Heart left ventricle (tissue), 16 donors: Measurements from ENCODE around the gene NFASC. TPM values are rescaled to one million over a fixed set of nuclear protein-coding genes. Genes with fewer than 3 reads are reported as not detected.

Experiments used
- ATAC-seq, 4 donors: fragments of 200-7000 bp; cut with Tn5 transposase; one replicate each; pipeline ENCODE4 v1.9.1; 2020 to 2022; ENCODE audit warnings: moderate library complexity in 4 of 4, mild to moderate bottlenecking in 3 of 4, moderate number of reproducible peaks in 1 of 4
- DNase-seq, 5 donors: peaks; one replicate each; pipeline ENCODE4 v3.0.0-alpha.2; 2020
- H3K27ac ChIP-seq, 12 donors: fragments of 200-600 bp; sonication (generic) in 4 of 12; one replicate each; pipeline versions ENCODE4 v1.5.0 to v1.8.0; 2016 to 2022; ENCODE audit warnings: mild to moderate bottlenecking in 2 of 12
- H3K27me3 ChIP-seq, 9 donors: fragments of 200-600 bp; sonication (generic) in 2 of 9; one replicate each; pipeline versions ENCODE4 v1.5.1 to v1.8.0; 2016 to 2022; ENCODE audit warnings: mild to moderate bottlenecking in 3 of 9
- H3K36me3 ChIP-seq, 9 donors: fragments of 200-600 bp; sonication (generic) in 2 of 9; one replicate each; pipeline versions ENCODE4 v1.5.0 to v1.8.0; 2018 to 2022; ENCODE audit warnings: mild to moderate bottlenecking in 2 of 9
- H3K4me1 ChIP-seq, 12 donors: fragments of 200-600 bp; sonication (generic) in 4 of 12; one replicate each; pipeline versions ENCODE4 v1.5.0 to v1.8.0; 2016 to 2022; ENCODE audit warnings: mild to moderate bottlenecking in 3 of 12
- H3K4me3 ChIP-seq, 12 donors: fragments of 200-600 bp; sonication (generic) in 4 of 12; one replicate each; pipeline versions ENCODE4 v1.5.0 to v1.8.0; 2017 to 2022; ENCODE audit warnings: mild to moderate bottlenecking in 9 of 12, moderate library complexity in 4 of 12
- H3K9me3 ChIP-seq, 12 donors: fragments of 200-600 bp; sonication (generic) in 4 of 12; one replicate each; pipeline versions ENCODE4 v1.5.0 to v1.8.0; 2016 to 2022; ENCODE audit warnings: mild to moderate bottlenecking in 1 of 12
- POLR2A ChIP-seq, 2 donors: fragments of 450-650 bp; IDR thresholded peaks; one replicate each; pipeline ENCODE4 v1.6.1; 2017; ENCODE audit warnings: antibody characterized with exemption in 2 of 2, mild to moderate bottlenecking in 2 of 2, moderate library complexity in 2 of 2
- WGBS, 4 donors: extraction: QIAGEN DNeasy Blood & Tissue Kit in 2 of 4; methylation state at CpG; one replicate each; pipeline versions ENCODE4 v1.1.5 to v1.1.7; 2013 to 2018; 5-methylcytosine and 5-hydroxymethylcytosine counted together
- intact Hi-C, 10 donors: fragments of 100-400 bp; cut with DNase I; formaldehyde crosslinking; loops; one replicate each; pipeline versions ENCODE4 v1.11.1 to v1.14.2; 2022
- long read RNA-seq, 3 donors: library from polyadenylated mRNA; unstranded; transcript quantifications; one replicate each; pipeline ENCODE4 v2.0.0, GENCODE V29; 2020 to 2021
- polyA plus RNA-seq, 2 donors: library from polyadenylated mRNA; stranded (reverse); fragments of 200-250 nt; gene quantifications; one replicate each; pipeline ENCODE4 v1.2.3, GENCODE V29; 2013
- total RNA-seq, 9 donors: library from RNA; depleted of rRNA in 2 of 9; stranded (reverse); fragments of >200 nt in 2 of 9; fragmentation: NEBNext Ultra II Directional in 3 of 9; extraction: Animal tissue kit (Norgen Biotek cat#: 25700) in 3 of 9; gene quantifications; one replicate each; pipeline versions ENCODE4 v1.1.0 to v1.2.4, GENCODE V29; 2016 to 2023
- TF ChIP-seq, protein P1 (sequence below), 12 donors: fragments of 200-600 bp; sonication (generic) in 4 of 12; IDR thresholded peaks; one replicate each; pipeline versions ENCODE4 v1.5.0 to v1.8.0; 2018 to 2022; ENCODE audit warnings: antibody characterized with exemption in 12 of 12, mild to moderate bottlenecking in 5 of 12
- donor health status: ischemic (EF 13 %, LVEDD 7.1; RV severe dilation, severe dysfunction).
- donor health status: healthy with polysubstance abuse.
- donor health status: DM: no; HTN: yes; CAD: no.
- donor health status: DM: no; HTN: no; CAD: no.
- donor health status: ischemic (EF 25% LVEDD 6.9; RV normal size, moderate dysfunction).
- donor health status: ischemic (EF 25% LVEDD 5.7; RV mildly dilated, moderate dysfunction).
- donor health status: healthy.
- donor health status: DM: yes; HTN: yes; CAD: no.
- donor health status: ischemic (EF 35%, LVEDD 5.7; RV mildly dilated, moderate dysfunction).
- donor health status: nonischemic (EF 11% LVEDD 7.7; RV severe dilation, severe dysfunction).
- donor health status: DM: yes; HTN: yes; CAD: no.
- donor health status: PGD.
- donor health status: ischemic (EF 29% LVEDD 5.4; RV normal size, mild dysfunction).
- donor health status: nonischemic (EF 23%, LVEDD 6.1; RV moderate dilation, normal function).

The NFASC gene
- total RNA-seq (10 to 100 TPM in 5 of 9 donors, 1 to 10 TPM in 4; 2.5 to 14.6 (median 10.3) TPM), polyA plus RNA-seq (10 to 100 TPM in 1 of 2 donors, 1 to 10 TPM in 1; 2.7 to 14.6 TPM)
- long read RNA-seq, donor 1, partial matches to known transcripts: 0 of 1 reads
- long read RNA-seq, donor 1, other reads (novel, unspliced or antisense): 1 of 1 reads
- long read RNA-seq, donor 2, partial matches to known transcripts: 0 of 1 reads
- long read RNA-seq, donor 2, other reads (novel, unspliced or antisense): 0 of 1 reads
- long read RNA-seq, donor 3, partial matches to known transcripts: 2 of 3 reads
- long read RNA-seq, donor 3, other reads (novel, unspliced or antisense): 0 of 3 reads

DNA sequence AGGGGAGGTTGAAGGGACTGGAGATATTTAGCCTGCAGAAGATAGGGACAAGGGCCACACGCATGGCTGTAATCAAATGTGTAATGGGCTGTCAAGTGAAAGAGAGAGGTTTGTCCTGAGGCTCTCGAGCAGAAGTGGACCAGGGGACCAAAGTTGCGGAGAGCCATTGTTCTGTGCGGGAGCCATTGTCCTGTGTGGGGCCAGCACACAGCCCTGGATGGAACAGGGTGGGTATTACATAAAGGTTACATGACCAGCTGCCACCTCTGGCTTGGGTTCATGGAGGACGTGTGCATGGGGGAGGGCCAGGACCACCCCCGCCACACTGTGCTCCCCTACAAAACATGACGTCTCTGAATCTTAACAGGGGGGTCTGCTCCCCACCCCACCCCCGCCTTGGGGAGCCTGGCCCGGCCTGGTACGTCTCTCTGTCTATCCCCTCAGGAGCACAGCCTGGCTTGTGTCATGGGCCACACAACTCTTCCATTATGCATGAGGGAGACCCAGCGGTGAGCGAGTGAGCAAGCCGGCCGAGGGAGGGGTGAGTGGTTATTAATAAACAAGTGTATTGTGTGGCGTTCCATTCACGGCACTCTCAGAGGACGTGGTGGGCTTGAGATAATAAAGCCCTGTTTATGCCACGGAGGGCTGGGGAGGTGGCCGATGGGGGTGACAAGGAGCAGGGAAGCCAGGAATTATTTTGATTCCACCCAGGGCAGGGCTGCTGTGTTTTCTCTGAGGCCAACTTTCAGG, at the start of gene NFASC:
Gene NFASC, plus strand, starts transcription at position 703 of the 753 bp plus-strand sequence. CDS start 73,454 bp downstream, outside the sequence.
- ATAC-seq (no peak), DNase-seq (peak in 1 of 5 donors; percentile 29)
- intact Hi-C loops: no loop called here
- Histone ChIP-seq H3K27ac (peak within 1 kb of the TSS in 9 of 12 donors; percentile 5 to 63 (median 53)), H3K36me3 (no peaks in the 10 kb centered on the region), H3K27me3 (no peaks in the 10 kb centered on the region), H3K4me1 (peaks cover 0 to 55% (median 7%) of the 10 kb centered on the region in 12 donors), H3K4me3 (peak within 1 kb of the TSS in 1 of 12 donors; percentile 24), H3K9me3 (no peaks in the 10 kb centered on the region)
- WGBS, 4 donors: 65 to 79% (median 73%) methylated on average over 18 to 19 of the region's 19 CpGs
- no peak for TF ChIP-seq POLR2A (IDR thresholded peaks at IDR 0.05)
- TF ChIP-seq, protein P1, sequence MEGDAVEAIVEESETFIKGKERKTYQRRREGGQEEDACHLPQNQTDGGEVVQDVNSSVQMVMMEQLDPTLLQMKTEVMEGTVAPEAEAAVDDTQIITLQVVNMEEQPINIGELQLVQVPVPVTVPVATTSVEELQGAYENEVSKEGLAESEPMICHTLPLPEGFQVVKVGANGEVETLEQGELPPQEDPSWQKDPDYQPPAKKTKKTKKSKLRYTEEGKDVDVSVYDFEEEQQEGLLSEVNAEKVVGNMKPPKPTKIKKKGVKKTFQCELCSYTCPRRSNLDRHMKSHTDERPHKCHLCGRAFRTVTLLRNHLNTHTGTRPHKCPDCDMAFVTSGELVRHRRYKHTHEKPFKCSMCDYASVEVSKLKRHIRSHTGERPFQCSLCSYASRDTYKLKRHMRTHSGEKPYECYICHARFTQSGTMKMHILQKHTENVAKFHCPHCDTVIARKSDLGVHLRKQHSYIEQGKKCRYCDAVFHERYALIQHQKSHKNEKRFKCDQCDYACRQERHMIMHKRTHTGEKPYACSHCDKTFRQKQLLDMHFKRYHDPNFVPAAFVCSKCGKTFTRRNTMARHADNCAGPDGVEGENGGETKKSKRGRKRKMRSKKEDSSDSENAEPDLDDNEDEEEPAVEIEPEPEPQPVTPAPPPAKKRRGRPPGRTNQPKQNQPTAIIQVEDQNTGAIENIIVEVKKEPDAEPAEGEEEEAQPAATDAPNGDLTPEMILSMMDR (IDR thresholded peaks at IDR 0.05): no peak

DNA sequence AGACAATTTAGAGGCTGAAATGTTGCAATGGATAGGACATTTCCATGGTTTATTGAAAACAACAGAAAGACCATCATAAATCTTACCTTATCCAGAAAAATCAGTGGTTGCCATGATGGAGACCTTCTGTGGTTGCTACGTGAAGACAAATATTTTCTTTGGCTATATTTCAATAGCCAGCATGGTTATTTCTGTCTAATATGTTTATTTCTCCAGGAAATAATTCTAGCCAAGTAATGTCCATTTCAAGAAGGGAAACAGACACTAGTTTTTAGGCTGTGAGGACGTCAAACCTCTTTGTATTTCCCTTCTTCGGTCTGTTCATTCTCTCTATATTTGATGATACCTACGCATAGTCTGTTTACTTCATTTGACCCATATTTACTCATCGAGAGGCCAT, 49.2 kb upstream of the NFASC start:
- no peaks in the 10 kb centered on the region for H3K27me3 ChIP-seq

DNA sequence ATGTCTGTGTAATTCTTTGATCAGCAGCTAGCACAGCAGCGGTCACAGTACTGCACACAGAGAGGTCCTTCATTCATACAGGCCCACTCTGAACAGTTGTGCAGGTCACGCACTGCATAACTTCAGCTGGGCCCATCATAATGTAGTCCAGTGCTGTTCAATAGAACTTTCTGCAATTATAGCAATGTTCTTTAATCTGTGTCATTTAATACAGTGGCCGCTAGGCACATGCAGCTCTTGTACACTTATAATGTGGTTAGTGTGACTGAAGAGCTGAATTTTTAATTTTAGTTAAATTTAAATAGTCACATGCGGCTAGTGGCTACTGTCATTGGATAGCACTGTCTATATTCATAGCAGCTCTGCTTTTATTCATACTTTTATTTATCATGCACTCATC, 48.7 kb upstream of the NFASC start:
- intact Hi-C loops: no loop called here
- WGBS, 4 donors: 82 to 91% (median 90%) methylated on average over 4 of the region's 4 CpGs
- Histone ChIP-seq H3K9me3 (no peaks in the 10 kb centered on the region), H3K4me1 (peaks cover 0 to 42% (median 16%) of the 10 kb centered on the region in 12 donors), H3K27me3 (no peaks in the 10 kb centered on the region), H3K4me3 (no peak overlapping the region), H3K36me3 (no peaks in the 10 kb centered on the region), H3K27ac (peak overlapping the region in 9 of 12 donors; percentile 8 to 78 (median 49))
- DNase-seq: no peak
- peak in 1 of 4 donors; percentile 28 for ATAC-seq
- TF ChIP-seq POLR2A (IDR thresholded peaks at IDR 0.05): no peak
- TF ChIP-seq, protein P1 (IDR thresholded peaks at IDR 0.05): no peak

More for the DNA sequence above, 49.2 kb upstream of the NFASC start:
- peaks cover 0 to 42% (median 16%) of the 10 kb centered on the region in 12 donors for H3K4me1 ChIP-seq
- no peaks in the 10 kb centered on the region for H3K36me3 ChIP-seq
- intact Hi-C loops: no loop called here
- WGBS, 4 donors: 36 to 56% (median 42%) methylated on average over 5 of the region's 5 CpGs
- peaks cover 0 to under 1% (median 0%) of the 10 kb centered on the region in 12 donors for H3K9me3 ChIP-seq
- TF ChIP-seq POLR2A (IDR thresholded peaks at IDR 0.05): no peak
- TF ChIP-seq, protein P1 (IDR thresholded peaks at IDR 0.05): no peak
- H3K4me3 ChIP-seq: no peak overlapping the region
- DNase-seq (no peak), ATAC-seq (peak in 1 of 4 donors; percentile 45)
- peak overlapping the region in 8 of 12 donors; percentile 31 to 78 (median 52) for H3K27ac ChIP-seq

DNA sequence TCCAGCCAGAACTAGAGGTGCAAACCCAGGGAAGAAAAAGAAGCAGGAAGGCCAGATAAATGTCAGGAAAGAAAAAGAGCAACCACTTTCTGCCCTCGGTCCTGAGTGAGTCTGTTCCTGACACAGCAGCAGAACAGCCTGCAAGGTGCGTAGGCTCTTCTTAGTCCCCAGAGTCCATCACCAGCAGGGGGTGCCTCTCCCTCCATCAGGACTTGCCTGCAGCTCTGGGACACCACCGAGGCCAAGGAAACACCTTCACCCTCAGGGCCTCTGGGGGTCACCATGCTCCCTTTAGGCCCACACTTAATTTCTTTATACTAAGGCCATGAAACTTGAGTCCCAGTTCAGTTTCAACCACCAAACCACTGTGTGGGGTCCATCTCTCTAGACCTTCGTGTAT, 43.7 kb upstream of the NFASC start:
- TF ChIP-seq, protein P1 (IDR thresholded peaks at IDR 0.05): no peak
- TF ChIP-seq POLR2A (IDR thresholded peaks at IDR 0.05): no peak
- Histone ChIP-seq H3K27me3 (peaks cover 0 to 13% (median 0%) of the 10 kb centered on the region in 9 donors), H3K27ac (no peak overlapping the region), H3K9me3 (no peaks in the 10 kb centered on the region), H3K4me3 (no peak overlapping the region), H3K4me1 (peaks cover 0 to 27% (median 7%) of the 10 kb centered on the region in 12 donors), H3K36me3 (no peaks in the 10 kb centered on the region)
- intact Hi-C loops: loop anchor here in 1 of 10 donors (5.0 kb wide), 1 partner anchor 115 kb away; no protein-coding TSS in a partner anchor
- ATAC-seq: no peak
- 49 to 61% (median 57%) methylated on average over 4 of the region's 4 CpGs for WGBS, 4 donors
- no peak for DNase-seq
